HEK293T (cell line): ENCODE measurements around the gene CAMP.
A peak's percentile ranks its signal among the peaks of the same experiment; 100 is the strongest.

ENCODE experiments used
- CTCF ChIA-PET: fragments of 350-600 bp; formaldehyde crosslinking; extraction: SDS; loops from one replicate; lab custom pipeline; 2021; ENCODE audit warnings: antibody characterized with exemption, inconsistent platforms; lab: Yijun Ruan, JAX
- POLR2A ChIA-PET: fragments of 350-600 bp; formaldehyde crosslinking; extraction: SDS; loops from one replicate; lab custom pipeline; 2020; ENCODE audit warnings: antibody characterized with exemption, inconsistent platforms; lab: Yijun Ruan, JAX
- DNase-seq: peaks from one replicate; pipeline ENCODE4 v3.0.0; 2012; ENCODE audit warnings: mixed read lengths; ENCODE audit errors: extremely low spot score
- BHLHE40 ChIP-seq: fragments of 450-650 bp; IDR thresholded peaks from 2 replicates; pipeline ENCODE4 v1.6.1; 2016; ENCODE audit warnings: mild to moderate bottlenecking, moderate library complexity, borderline replicate concordance
- CTBP1 ChIP-seq: fragments of 450-650 bp; IDR thresholded peaks from 2 replicates; pipeline ENCODE4 v1.6.1; 2016; ENCODE audit warnings: borderline replicate concordance
- ELF4 ChIP-seq: fragments of 450-650 bp; IDR thresholded peaks from 2 replicates; pipeline ENCODE4 v1.6.1; 2017; ENCODE audit warnings: antibody characterized with exemption
- FOXA1 ChIP-seq: fragments of 450-650 bp; IDR thresholded peaks from 2 replicates; pipeline ENCODE4 v1.6.1; 2016; ENCODE audit warnings: mild to moderate bottlenecking
- FOXM1 ChIP-seq: fragments of 450-650 bp; IDR thresholded peaks from 2 replicates; pipeline ENCODE4 v1.6.1; 2017; ENCODE audit warnings: mild to moderate bottlenecking, borderline replicate concordance
- HDGF ChIP-seq: fragments of 450-650 bp; IDR thresholded peaks from 2 replicates; pipeline ENCODE4 v1.6.1; 2017; ENCODE audit warnings: antibody characterized with exemption, borderline replicate concordance
- LEF1 ChIP-seq: fragments of 450-650 bp; IDR thresholded peaks from 2 replicates; pipeline ENCODE4 v1.6.1; 2017; ENCODE audit warnings: mild to moderate bottlenecking, borderline replicate concordance
- NFRKB ChIP-seq: fragments of 450-650 bp; IDR thresholded peaks from 2 replicates; pipeline ENCODE4 v1.6.1; 2016; ENCODE audit warnings: mild to moderate bottlenecking, moderate library complexity
- SUZ12 ChIP-seq: fragments of 450-650 bp; IDR thresholded peaks from 2 replicates; pipeline ENCODE4 v1.6.1; 2016; ENCODE audit warnings: mild to moderate bottlenecking
- TARDBP ChIP-seq: fragments of 450-650 bp; IDR thresholded peaks from 2 replicates; pipeline ENCODE4 v1.6.1; 2016

CAMP gene

GRCh38 chr3:48271763-48272498, 48.6 kb downstream of the CAMP start:
- no peak for DNase-seq
- CTCF ChIA-PET: interaction anchor here (0.8 to 5.7 kb wide), 2 partner anchors 129 to 164 kb away, joined by 5 to 68 read pairs; no protein-coding TSS in a partner anchor
- POLR2A ChIA-PET: interaction anchor here (1.3 kb wide), 1 partner anchor 168 kb away, joined by 4 read pairs; the partner anchor contains the start of genes CCDC51 and TMA7
- TF ChIP-seq FOXM1 (no peak), NFRKB (no peak), ELF4 (no peak), FOXA1 (no peak), SUZ12 (no peak), LEF1 (no peak), HDGF (no peak)

GRCh38 chr3:48273594-48274211, 50.4 kb downstream of the CAMP start:
- DNase-seq: peak; percentile 72
- CTCF ChIA-PET: interaction anchor here (0.8 to 5.7 kb wide), 6 partner anchors 127 to 275 kb away, joined by 3 to 68 read pairs (median 4); partner anchors contain the start of gene CCDC51

GRCh38 chr3:48274452-48274851, 51.2 kb downstream of the CAMP start:
- no peak for DNase-seq
- CTCF ChIA-PET: interaction anchor here (0.6 to 5.7 kb wide), 2 partner anchors 126 to 162 kb away, joined by 3 to 68 read pairs; no protein-coding TSS in a partner anchor
- POLR2A ChIA-PET: interaction anchor here (1.7 kb wide), 1 partner anchor 161 kb away, joined by 8 read pairs; no protein-coding TSS in a partner anchor
- no peak for TF ChIP-seq BHLHE40
- no peak for TF ChIP-seq HDGF
- no peak for TF ChIP-seq TARDBP
- TF ChIP-seq FOXA1: no peak
- no peak for TF ChIP-seq LEF1
- TF ChIP-seq FOXM1: no peak
- no peak for TF ChIP-seq NFRKB
- TF ChIP-seq ELF4: no peak

More at GRCh38 chr3:48273594-48274211, 50.4 kb downstream of the CAMP start:
- POLR2A ChIA-PET: interaction anchor here (1.7 kb wide), 1 partner anchor 162 kb away, joined by 8 read pairs; no protein-coding TSS in a partner anchor
- TF ChIP-seq CTBP1: no peak
